Activated CD4-positive, alpha-beta T cell treated with anti-CD3 and anti-CD28 coated beads, Interleukin-2, amount 50 U/mL, for 4 hours (primary cell): ENCODE data around the gene MUCL3.
"Not testable (repeated sequence)": the region's sequence is repeated elsewhere in the genome, so short reads cannot be mapped to it uniquely, and the experiment has no call there.

Experiments used
- DNase-seq, 2 experiments: peaks; one replicate each; pipeline ENCODE4 v3.0.0-alpha.2; 2020

MUCL3 gene

GRCh38 chr6:30940361-30940986 lies at the start of gene MUCL3:
Gene MUCL3, plus strand, starts transcription at chr6:30940973. Its CDS starts 27 bp downstream, at chr6:30941000.
- DNase-seq = no peak

- DNase-seq = no peak
Observed at GRCh38 chr6:30891450-30891723, 49.4 kb upstream of the MUCL3 start.

GRCh38 chr6:30891816-30892538 lies 48.8 kb upstream of the MUCL3 start:
- no peak for DNase-seq

- no peak for DNase-seq
Observed at GRCh38 chr6:30893001-30893591, 47.7 kb upstream of the MUCL3 start.

GRCh38 chr6:30893666-30894065 lies 47.1 kb upstream of the MUCL3 start:
- no peak for DNase-seq

GRCh38 chr6:30894381-30894780 lies 46.4 kb upstream of the MUCL3 start:
- no peak for DNase-seq

GRCh38 chr6:30894935-30895334 lies 45.8 kb upstream of the MUCL3 start:
- no peak for DNase-seq

GRCh38 chr6:30895343-30895742 lies 45.4 kb upstream of the MUCL3 start:
- DNase-seq = no peak

- DNase-seq = no peak
Observed at GRCh38 chr6:30896541-30896940, 44.2 kb upstream of the MUCL3 start.

- no peak for DNase-seq
Observed at GRCh38 chr6:30897882-30898281, 42.9 kb upstream of the MUCL3 start.

GRCh38 chr6:30898750-30899360 lies 41.9 kb upstream of the MUCL3 start:
- no peak for DNase-seq

GRCh38 chr6:30900863-30901417 lies 39.8 kb upstream of the MUCL3 start:
- no peak for DNase-seq

GRCh38 chr6:30901436-30901835 lies 39.3 kb upstream of the MUCL3 start:
- no peak for DNase-seq

- DNase-seq = not testable (repeated sequence)
Observed at GRCh38 chr6:30902196-30902595, 38.6 kb upstream of the MUCL3 start.

GRCh38 chr6:30902709-30903108 lies 38.1 kb upstream of the MUCL3 start:
- no peak for DNase-seq

- no peak for DNase-seq
Observed at GRCh38 chr6:30903236-30903635, 37.5 kb upstream of the MUCL3 start.

- DNase-seq = not testable (repeated sequence)
Observed at GRCh38 chr6:30907290-30907757, 33.4 kb upstream of the MUCL3 start.

- DNase-seq = peak; percentile 95 to 97
Observed at GRCh38 chr6:30907758-30908591, 32.8 kb upstream of the MUCL3 start, which contains the start of gene GTF2H4. Gene GTF2H4, plus strand, starts transcription at chr6:30908207.

- no peak for DNase-seq
Observed at GRCh38 chr6:30908700-30909099, 32.1 kb upstream of the MUCL3 start.

GRCh38 chr6:30910473-30910872 lies 30.3 kb upstream of the MUCL3 start:
- not testable (repeated sequence) for DNase-seq

GRCh38 chr6:30912746-30913520 lies 27.8 kb upstream of the MUCL3 start:
- DNase-seq = no peak

GRCh38 chr6:30913721-30914075 lies 27.1 kb upstream of the MUCL3 start:
- DNase-seq = no peak
